H1 (cell line): Measurements from ENCODE around the gene NRTN. TPM values are rescaled to one million over a fixed set of nuclear protein-coding genes. Genes with fewer than 3 reads are reported as not detected.

Experiments used
- CTCF ChIA-PET: fragments of 300-600 bp; sonication (Branson Sonifier 250); formaldehyde crosslinking; loops from one replicate; lab custom pipeline; 2021; ENCODE audit not compliant: partially characterized antibody; lab: Charles Lee
- POLR2A ChIA-PET: fragments of 300-600 bp; sonication (Branson Sonifier 250); formaldehyde crosslinking; loops from one replicate; lab custom pipeline; 2021; ENCODE audit warnings: inconsistent platforms; ENCODE audit not compliant: partially characterized antibody; lab: Charles Lee
- DNase-seq, 2 experiments: peaks; one replicate each; pipeline versions ENCODE4 v3.0.0 to v3.0.0-alpha.2; 2010 to 2022; ENCODE audit warnings: low spot score in 2 of 2, low read depth in 1 of 2, mixed read lengths in 1 of 2
- FAIRE-seq: peaks from 2 replicates; lab custom pipeline; 2011; peaks lifted over from hg19 to GRCh38; lab: Jason Lieb, UNC
- H2AFZ ChIP-seq: 2 replicates; pipeline ENCODE4 v1.8.1; 2012; ENCODE audit warnings: low read length, inconsistent platforms
- H2AK5ac ChIP-seq: 2 replicates; pipeline ENCODE4 v1.6.1; 2013; ENCODE audit warnings: low read depth, low read length
- H2BK120ac ChIP-seq: replicated peaks from 2 replicates; pipeline ENCODE3; 2013; ENCODE audit warnings: low read depth, low read length, inconsistent platforms
- H2BK12ac ChIP-seq: 2 replicates; pipeline ENCODE4 v1.6.1; 2013; ENCODE audit warnings: low read depth, low read length
- H2BK15ac ChIP-seq: 2 replicates; pipeline ENCODE4 v1.6.1; 2013; ENCODE audit warnings: low read length
- H2BK20ac ChIP-seq: 2 replicates; pipeline ENCODE4 v1.6.1; 2013; ENCODE audit warnings: low read length
- H2BK5ac ChIP-seq: 2 replicates; pipeline ENCODE4 v1.6.1; 2013; ENCODE audit warnings: low read depth, low read length
- H3K14ac ChIP-seq: 2 replicates; pipeline ENCODE4 v1.6.1; 2013; ENCODE audit warnings: inconsistent platforms; ENCODE audit not compliant: insufficient read length
- H3K18ac ChIP-seq: 2 replicates; pipeline ENCODE4 v1.6.1; 2013; ENCODE audit warnings: low read length; ENCODE audit errors: extremely low read depth
- H3K23ac ChIP-seq: 2 replicates; pipeline ENCODE4 v1.6.1; 2013; ENCODE audit warnings: inconsistent platforms; ENCODE audit not compliant: insufficient read length
- H3K23me2 ChIP-seq: 2 replicates; pipeline ENCODE4 v1.6.1; 2013; ENCODE audit warnings: low read depth, low read length
- H3K27ac ChIP-seq: 2 replicates; pipeline ENCODE4 v1.6.1; 2011; ENCODE audit warnings: low read depth, low read length, inconsistent platforms
- H3K27me3 ChIP-seq, 4 experiments: replicated peaks in 1 of 4; 1 replicate in 1 of 4; 2 replicates in 3 of 4; pipeline versions ENCODE4 v1.6.1 to v1.8.1; 2011 to 2013; ENCODE audit warnings: low read length in 3 of 4, mild to moderate bottlenecking in 3 of 4, inconsistent platforms in 2 of 4, mixed read lengths in 2 of 4, moderate library complexity in 1 of 4; ENCODE audit not compliant: control insufficient read depth in 3 of 4, insufficient read depth in 3 of 4; ENCODE audit errors: extremely low read depth in 1 of 4
- H3K36me3 ChIP-seq, 4 experiments: 2 replicates each; pipeline versions ENCODE4 v1.6.1 to v1.8.1; 2011 to 2013; ENCODE audit warnings: mild to moderate bottlenecking in 4 of 4, low read length in 3 of 4, moderate library complexity in 2 of 4, control low read depth in 1 of 4, inconsistent platforms in 1 of 4; ENCODE audit not compliant: insufficient read depth in 4 of 4, control insufficient read depth in 2 of 4
- H3K4ac ChIP-seq: replicated peaks from 2 replicates; pipeline ENCODE3; 2013; ENCODE audit warnings: low read length, low read depth, mixed read lengths, inconsistent platforms; ENCODE audit not compliant: insufficient read length
- H3K4me1 ChIP-seq, 4 experiments: replicated peaks in 1 of 4; 1 replicate in 1 of 4; 2 replicates in 3 of 4; pipeline versions ENCODE4 v1.6.1 to v1.8.1; 2011 to 2013; ENCODE audit warnings: low read length in 3 of 4, inconsistent platforms in 2 of 4, mixed read lengths in 1 of 4; ENCODE audit not compliant: insufficient read depth in 4 of 4, control insufficient read depth in 3 of 4
- H3K4me2 ChIP-seq, 2 experiments: 2 replicates each; pipeline versions ENCODE4 v1.6.1 to v1.8.1; 2011 to 2013; ENCODE audit warnings: low read depth in 2 of 2, low read length in 2 of 2, control low read depth in 1 of 2, inconsistent platforms in 1 of 2, mild to moderate bottlenecking in 1 of 2; ENCODE audit not compliant: insufficient read depth in 1 of 2
- H3K4me3 ChIP-seq, 4 experiments: fragments of 200-600, 300-600 bp in 1 of 4; sonication (generic), shearing (Covaris generic), sonication (Bioruptor Twin) in 1 of 4; 2 replicates each; pipeline versions ENCODE4 v1.5.1 to v1.8.1; 2011 to 2016; ENCODE audit warnings: low read length in 4 of 4, low read depth in 3 of 4, control low read depth in 2 of 4, inconsistent platforms in 2 of 4, mild to moderate bottlenecking in 2 of 4, mixed read lengths in 1 of 4, moderate library complexity in 1 of 4; ENCODE audit not compliant: insufficient read depth in 2 of 4; ENCODE audit errors: extremely low read depth in 1 of 4
- H3K56ac ChIP-seq: replicated peaks from 2 replicates; pipeline ENCODE3; 2013; ENCODE audit warnings: low read depth, mild to moderate bottlenecking, mixed read lengths, low read length, inconsistent platforms; ENCODE audit not compliant: insufficient read length
- H3K79me1 ChIP-seq: 2 replicates; pipeline ENCODE4 v1.6.1; 2013; ENCODE audit warnings: low read depth, low read length, control low read depth
- H3K79me2 ChIP-seq, 2 experiments: 2 replicates each; pipeline versions ENCODE4 v1.6.1 to v1.8.1; 2012 to 2013; ENCODE audit warnings: low read length in 2 of 2, mild to moderate bottlenecking in 2 of 2, inconsistent platforms in 1 of 2; ENCODE audit not compliant: insufficient read depth in 2 of 2, control insufficient read depth in 1 of 2
- H3K9ac ChIP-seq, 4 experiments: replicated peaks in 1 of 4; 1 replicate in 1 of 4; 2 replicates in 3 of 4; pipeline versions ENCODE4 v1.6.1 to v1.8.1; 2011 to 2013; ENCODE audit warnings: low read depth in 3 of 4, low read length in 3 of 4, control low read depth in 2 of 4, mild to moderate bottlenecking in 2 of 4, moderate library complexity in 2 of 4, inconsistent platforms in 1 of 4; ENCODE audit errors: extremely low read depth in 1 of 4
- H3K9me3 ChIP-seq, 2 experiments: 2 replicates each; pipeline versions ENCODE4 v1.6.1 to v1.8.1; 2012 to 2013; ENCODE audit warnings: mild to moderate bottlenecking in 2 of 2, moderate library complexity in 2 of 2, control low read depth in 1 of 2, inconsistent platforms in 1 of 2, low read depth in 1 of 2, low read length in 1 of 2, mixed read lengths in 1 of 2; ENCODE audit not compliant: insufficient read depth in 2 of 2
- H4K20me1 ChIP-seq, 2 experiments: replicated peaks in 1 of 2; 2 replicates each; pipeline versions ENCODE3 to v1.8.1; 2011 to 2013; ENCODE audit warnings: inconsistent platforms in 2 of 2, low read length in 2 of 2, mild to moderate bottlenecking in 1 of 2; ENCODE audit not compliant: insufficient read depth in 2 of 2, control insufficient read depth in 1 of 2
- H4K5ac ChIP-seq: 2 replicates; pipeline ENCODE4 v1.6.1; 2013; ENCODE audit warnings: low read length, low read depth, mixed read lengths, inconsistent platforms; ENCODE audit not compliant: insufficient read length
- H4K8ac ChIP-seq: 2 replicates; pipeline ENCODE4 v1.8.0; 2013; ENCODE audit warnings: mild to moderate bottlenecking, moderate library complexity, low read length, inconsistent platforms; ENCODE audit not compliant: insufficient read depth; ENCODE audit errors: extremely low read depth
- H4K91ac ChIP-seq: replicated peaks from 2 replicates; pipeline ENCODE3; 2013; ENCODE audit warnings: low read length, mixed read lengths, inconsistent platforms; ENCODE audit not compliant: insufficient read length
- ATF2 ChIP-seq: IDR thresholded peaks from 2 replicates; pipeline ENCODE4 v1.6.1; 2012; ENCODE audit warnings: low read length, inconsistent platforms
- CTCF ChIP-seq, 3 experiments: IDR thresholded peaks; 1 replicate in 2 of 3; 2 replicates in 1 of 3; pipeline versions ENCODE4 v1.5.1 to v1.6.1; 2011; ENCODE audit warnings: low read length in 3 of 3, mild to moderate bottlenecking in 3 of 3, inconsistent platforms in 2 of 3, low read depth in 1 of 3, moderate library complexity in 1 of 3; ENCODE audit not compliant: insufficient read depth in 1 of 3; ENCODE audit errors: control extremely low read depth in 1 of 3
- RAD21 ChIP-seq, 2 experiments: IDR thresholded peaks in 1 of 2; conservative IDR thresholded peaks in 1 of 2; 2 replicates each; pipeline ENCODE4 v1.6.1; 2011; ENCODE audit warnings: low read depth in 2 of 2, low read length in 2 of 2, improper control_type of control experiment in 1 of 2, inconsistent platforms in 1 of 2, mild to moderate bottlenecking in 1 of 2, moderate library complexity in 1 of 2
- RXRA ChIP-seq: IDR thresholded peaks from 2 replicates; pipeline ENCODE4 v1.6.1; 2011; ENCODE audit warnings: low read depth, mild to moderate bottlenecking, low read length, moderate library complexity; ENCODE audit not compliant: insufficient read depth
- WGBS, 2 experiments: shearing (Covaris generic) in 1 of 2; methylation state at CpG; one replicate each; pipeline versions ENCODE4 v1.1.6 to v1.1.7; 2013 to 2015; ENCODE audit warnings: low lambda C conversion rate in 2 of 2, mixed read lengths in 2 of 2, inconsistent platforms in 1 of 2, low coverage in 1 of 2, missing lambda C conversion rate in 1 of 2; ENCODE audit not compliant: insufficient replicate concordance in 2 of 2, insufficient coverage in 1 of 2, insufficient read length in 1 of 2; ENCODE audit errors: extremely low coverage in 1 of 2, missing lambda C conversion rate in 1 of 2; 5-methylcytosine and 5-hydroxymethylcytosine counted together
- polyA plus RNA-seq, 7 experiments: library from polyadenylated mRNA; depleted of rRNA in 3 of 7; stranded (reverse) in 5 of 7; unstranded in 2 of 7; fragments of >200 nt in 5 of 7; fragments of 200-250 nt in 2 of 7; gene quantifications; 1 replicate in 5 of 7; 2 replicates in 1 of 7; 4 replicates in 1 of 7; pipeline versions ENCODE4 v1.2.1 to v1.2.3, GENCODE V29; 2011 to 2013; ENCODE audit warnings: missing spikeins in 2 of 7, mixed read lengths in 2 of 7
- total RNA-seq: library from RNA; stranded (reverse); fragmentation: NEBNext Ultra II Directional; extraction: Animal tissue kit (Norgen Biotek cat#: 25700); gene quantifications from 2 replicates; pipeline ENCODE4 v1.2.1, GENCODE V29; 2021

The NRTN gene
- total and polyA plus RNA-seq, 2 of the 8 experiments (the other 6 are each of a cell fraction or from before 2014, with no cell fraction given), result 3.9 to 5.3 TPM

- Histone ChIP-seq H3K36me3 (no peaks in the 10 kb centered on the region), H2BK15ac (no peak overlapping the region), H3K14ac (no peak overlapping the region), H4K91ac (no peak overlapping the region), H3K4me3 (no peak overlapping the region), H4K5ac (no peak overlapping the region), H3K4me1 (peaks cover 0 to 6% (median 4%) of the 10 kb centered on the region in 4 experiments; a peak in 5 of 7 replicates), H3K27ac (no peak overlapping the region), H3K18ac (no peak overlapping the region), H3K4me2 (no peak overlapping the region), H3K9ac (no peak overlapping the region; a peak in 1 of 7 replicates), H3K79me2 (no peaks in the 10 kb centered on the region), H2AFZ (no peak overlapping the region), H3K23me2 (0 out of 2 replicates have a peak, but pooled peaks cover under 1% of the 10 kb centered on the region), H2BK12ac (no peak overlapping the region), H3K27me3 (no peaks in the 10 kb centered on the region; a peak in 1 of 7 replicates), H3K23ac (no peak overlapping the region), H3K79me1 (no peaks in the 10 kb centered on the region), H4K20me1 (peaks cover 0 to 4% of the 10 kb centered on the region in 2 experiments), H3K9me3 (no peaks in the 10 kb centered on the region), H3K56ac (no peak overlapping the region), H2BK20ac (no peak overlapping the region), H2BK120ac (no peak overlapping the region), H2BK5ac (no peak overlapping the region), H3K4ac (no peak overlapping the region), H2AK5ac (no peak overlapping the region), H4K8ac (no peak overlapping the region)
- 87% methylated on average over 23 of the region's 30 CpGs; no CpG with 5 or more reads in 1 of the 2 experiments for WGBS, 2 experiments
- DNase-seq, result no peak
- no peak for FAIRE-seq
- POLR2A ChIA-PET, result interaction anchor here (0.9 to 2.1 kb wide), 5 partner anchors 11 to 74 kb away, joined by 3 to 8 read pairs (median 3); partner anchors contain the start of gene NRTN
- CTCF ChIA-PET, result interaction anchor here (0.7 to 3.7 kb wide), 8 partner anchors 11 to 70 kb away, joined by 4 to 32 read pairs (median 6); partner anchors contain the start of gene NRTN
- no peak for TF ChIP-seq RAD21 (IDR thresholded peaks at IDR 0.05 in 1 of 2, conservative IDR thresholded peaks at IDR 0.05 in 1 of 2; ENCODE audit: low read depth in 2 of 2, low read length in 2 of 2)
- TF ChIP-seq CTCF (IDR thresholded peaks at IDR 0.05; ENCODE audit: control extremely low read depth in 1 of 3, insufficient read depth in 1 of 3, low read depth in 1 of 3, low read length in 3 of 3), result peak in 1 of 3 experiments; percentile 9; a peak in 1 of 4 replicates
- no peak for TF ChIP-seq ATF2
- no peak for TF ChIP-seq RXRA
Measured at GRCh38 chr19:5822181-5822844, 17.4 kb downstream of the NRTN start.
